Astrocyte (in vitro differentiated cells and primary cell): ENCODE results near the gene ACTR1A. TPM values are rescaled to one million over a fixed set of nuclear protein-coding genes. Genes with fewer than 3 reads are reported as not detected.

Source experiments
- DNase-seq: peaks from one replicate; pipeline ENCODE4 v3.0.0-alpha.2; 2010; ENCODE audit warnings: low read depth
- FAIRE-seq: peaks from 2 replicates; lab custom pipeline; 2011; peaks lifted over from hg19 to GRCh38; lab: Jason Lieb, UNC
- H2AFZ ChIP-seq: 2 replicates; pipeline ENCODE4 v1.6.0; 2012; ENCODE audit warnings: low read depth, low read length, inconsistent platforms
- H3K27ac ChIP-seq: 2 replicates; pipeline ENCODE4 v1.5.1; 2011; ENCODE audit warnings: low read depth, low read length, inconsistent platforms
- H3K27me3 ChIP-seq: 2 replicates; pipeline ENCODE4 v1.6.0; 2011; ENCODE audit warnings: low read length, inconsistent platforms; ENCODE audit not compliant: insufficient read depth
- H3K36me3 ChIP-seq: 2 replicates; pipeline ENCODE4 v1.5.1; 2011; ENCODE audit warnings: low read length, inconsistent platforms; ENCODE audit not compliant: insufficient read depth
- H3K4me1 ChIP-seq: 2 replicates; pipeline ENCODE4 v1.5.1; 2011; ENCODE audit warnings: low read length, inconsistent platforms; ENCODE audit not compliant: insufficient read depth
- H3K4me2 ChIP-seq: 2 replicates; pipeline ENCODE4 v1.6.0; 2012; ENCODE audit warnings: low read length, inconsistent platforms
- H3K4me3 ChIP-seq: 2 replicates; pipeline ENCODE4 v1.5.1; 2011; ENCODE audit warnings: low read depth, mild to moderate bottlenecking, low read length, inconsistent platforms; ENCODE audit not compliant: insufficient read depth
- H3K79me2 ChIP-seq: 2 replicates; pipeline ENCODE4 v1.6.0; 2012; ENCODE audit warnings: mild to moderate bottlenecking, low read length, inconsistent platforms; ENCODE audit not compliant: insufficient read depth
- H3K9ac ChIP-seq: 2 replicates; pipeline ENCODE4 v1.6.0; 2012; ENCODE audit warnings: mild to moderate bottlenecking, low read length, inconsistent platforms
- H3K9me3 ChIP-seq: 2 replicates; pipeline ENCODE4 v1.5.1; 2012; ENCODE audit warnings: low read depth, mild to moderate bottlenecking, low read length, inconsistent platforms; ENCODE audit not compliant: insufficient read depth
- H4K20me1 ChIP-seq: 2 replicates; pipeline ENCODE4 v1.6.0; 2012; ENCODE audit warnings: low read length, inconsistent platforms; ENCODE audit not compliant: insufficient read depth
- H3K27ac Mint-ChIP-seq: one replicate; pipeline ENCODE4 v1.8.0; 2021; ENCODE audit warnings: mild to moderate bottlenecking, mixed read lengths; ENCODE audit not compliant: unreplicated experiment
- H3K27me3 Mint-ChIP-seq: one replicate; pipeline ENCODE4 v1.8.0; 2021; ENCODE audit warnings: low read depth, mixed read lengths; ENCODE audit not compliant: unreplicated experiment
- H3K36me3 Mint-ChIP-seq: one replicate; pipeline ENCODE4 v1.8.0; 2021; ENCODE audit warnings: low read depth, mixed read lengths; ENCODE audit not compliant: unreplicated experiment
- H3K4me1 Mint-ChIP-seq: one replicate; pipeline ENCODE4 v1.8.0; 2021; ENCODE audit warnings: low read depth, mixed read lengths; ENCODE audit not compliant: unreplicated experiment
- H3K4me3 Mint-ChIP-seq: one replicate; pipeline ENCODE4 v1.8.0; 2021; ENCODE audit warnings: mild to moderate bottlenecking, moderate library complexity, mixed read lengths; ENCODE audit not compliant: unreplicated experiment
- H3K9me3 Mint-ChIP-seq: one replicate; pipeline ENCODE4 v1.8.0; 2021; ENCODE audit warnings: mild to moderate bottlenecking, mixed read lengths; ENCODE audit not compliant: unreplicated experiment
- CTCF ChIP-seq: IDR thresholded peaks from 2 replicates; pipeline ENCODE4 v1.5.1; 2011; ENCODE audit warnings: low read depth, mild to moderate bottlenecking, inconsistent platforms, low read length, moderate library complexity; ENCODE audit not compliant: insufficient read depth
- EZH2 ChIP-seq: IDR thresholded peaks from 2 replicates; pipeline ENCODE4 v1.6.1; 2012; ENCODE audit warnings: mild to moderate bottlenecking, low read length, inconsistent platforms; ENCODE audit not compliant: insufficient read depth
- total RNA-seq: library from RNA; stranded (reverse); gene quantifications from 2 replicates; pipeline ENCODE4 v1.2.1, GENCODE V29; 2021

ACTR1A gene
- total RNA-seq, 1 donor from 2014 or later: 155 TPM

DNA sequence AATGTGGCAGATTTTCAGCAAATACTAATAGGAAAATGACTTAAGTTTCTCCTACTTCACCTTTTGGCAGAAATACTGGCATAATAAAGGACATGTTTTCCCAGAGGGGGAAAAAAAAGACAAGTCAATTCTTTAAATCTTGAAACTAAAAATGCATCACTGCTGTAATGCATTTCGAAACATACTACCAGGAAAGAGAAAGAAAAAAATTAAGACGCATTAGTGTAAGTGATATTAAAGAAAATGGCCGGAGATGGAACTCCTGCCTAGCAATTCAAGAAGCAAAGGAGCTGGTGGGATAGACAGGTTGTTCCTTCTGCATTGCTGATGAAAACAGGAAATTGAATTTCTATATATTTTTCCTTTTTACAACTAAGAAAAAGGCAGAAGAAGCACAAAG lies 3.2 kb downstream of the ACTR1A start:
- H3K4me3 ChIP-seq: no peak overlapping the region
- H3K9me3 ChIP-seq: no peaks in the 10 kb centered on the region
- no peak overlapping the region for H3K4me2 ChIP-seq
- no peak for FAIRE-seq
- no peak overlapping the region for H3K9ac ChIP-seq
- peaks cover 76% of the 10 kb centered on the region for H3K79me2 ChIP-seq
- H3K27me3 ChIP-seq: no peaks in the 10 kb centered on the region
- H3K36me3 ChIP-seq: peaks cover 3% of the 10 kb centered on the region
- no peak overlapping the region for H2AFZ ChIP-seq
- TF ChIP-seq CTCF (no peak), EZH2 (no peak)
- Mint-ChIP-seq H3K36me3 (no peaks in the 10 kb centered on the region), H3K4me3 (no peak overlapping the region), H3K27ac (no peak overlapping the region), H3K4me1 (peaks cover 7% of the 10 kb centered on the region), H3K9me3 (no peaks in the 10 kb centered on the region), H3K27me3 (no peaks in the 10 kb centered on the region)
- DNase-seq: no peak
- H3K27ac ChIP-seq: no peak overlapping the region
- peaks cover 70% of the 10 kb centered on the region for H4K20me1 ChIP-seq
- peaks cover 7% of the 10 kb centered on the region for H3K4me1 ChIP-seq

GRCh38 chr10:102497545-102497944 lies 5.0 kb downstream of the ACTR1A start:
- H3K4me1 Mint-ChIP-seq: peaks cover 17% of the 10 kb centered on the region
- FAIRE-seq: no peak

More at GRCh38 chr10:102497545-102497944, 5.0 kb downstream of the ACTR1A start:
- peaks cover 91% of the 10 kb centered on the region for H3K79me2 ChIP-seq
- H3K36me3 ChIP-seq: peaks cover 3% of the 10 kb centered on the region
- H3K4me1 ChIP-seq: no peaks in the 10 kb centered on the region
- H2AFZ ChIP-seq: no peak overlapping the region
- Mint-ChIP-seq H3K9me3 (no peaks in the 10 kb centered on the region), H3K27ac (no peak overlapping the region), H3K4me3 (no peak overlapping the region), H3K36me3 (peaks cover under 1% of the 10 kb centered on the region), H3K27me3 (no peaks in the 10 kb centered on the region)
- no peaks in the 10 kb centered on the region for H3K27me3 ChIP-seq
- H4K20me1 ChIP-seq: peaks cover 86% of the 10 kb centered on the region
- DNase-seq: no peak
- no peak overlapping the region for H3K27ac ChIP-seq
- no peaks in the 10 kb centered on the region for H3K9me3 ChIP-seq
- no peak overlapping the region for H3K4me2 ChIP-seq
- no peak for TF ChIP-seq CTCF
- no peak for TF ChIP-seq EZH2
- H3K4me3 ChIP-seq: no peak overlapping the region
- no peak overlapping the region for H3K9ac ChIP-seq
